PC-9 (cell line): ENCODE results near the gene MICA. TPM values are rescaled to one million over a fixed set of nuclear protein-coding genes. Genes with fewer than 3 reads are reported as not detected.
"Not testable (repeated sequence)": the region's sequence is repeated elsewhere in the genome, so short reads cannot be mapped to it uniquely, and the experiment has no call there.

Experiments
- BruUV-seq: library from RNA; stranded (reverse); fragments of 400-500 nt; replicated peaks from 2 replicates; lab custom pipeline; 2021; lab: Mats Ljungman, UMichigan
- CTCF ChIA-PET: fragments of 300-600 bp; sonication (Branson Sonifier 250); formaldehyde crosslinking; loops from one replicate; lab custom pipeline; 2022; ENCODE audit warnings: antibody characterized with exemption; lab: Charles Lee
- POLR2A ChIA-PET: fragments of 300-600 bp; sonication (Branson Sonifier 250); formaldehyde crosslinking; loops from one replicate; lab custom pipeline; 2022; ENCODE audit warnings: antibody characterized with exemption; ENCODE audit not compliant: unreplicated experiment; lab: Charles Lee
- DNase-seq, 2 experiments: peaks; one replicate each; pipeline versions ENCODE4 v3.0.0 to v3.0.0-alpha.2; 2015 to 2022; ENCODE audit warnings: mixed read lengths in 1 of 2
- H2AFZ ChIP-seq: fragments of 200-600 bp; sonication (generic); 2 replicates; pipeline ENCODE4 v1.8.1; 2017; ENCODE audit warnings: antibody characterized with exemption
- H3F3A ChIP-seq: fragments of 200-600 bp; sonication (generic); 2 replicates; pipeline ENCODE4 v1.8.1; 2017; ENCODE audit warnings: antibody characterized with exemption, mild to moderate bottlenecking, low read depth; ENCODE audit not compliant: insufficient read depth
- H3K27ac ChIP-seq: fragments of 200-600 bp; sonication (generic); 2 replicates; pipeline ENCODE4 v1.6.1; 2016; ENCODE audit warnings: mixed run types
- H3K27me3 ChIP-seq: fragments of 200-600 bp; sonication (generic); 2 replicates; pipeline ENCODE4 v1.6.1; 2016; ENCODE audit warnings: low read depth, mixed run types; ENCODE audit not compliant: insufficient read depth
- H3K36me3 ChIP-seq: fragments of 200-600 bp; sonication (generic); 2 replicates; pipeline ENCODE4 v1.6.1; 2016; ENCODE audit warnings: low read depth, mixed run types
- H3K4me1 ChIP-seq: fragments of 200-600 bp; sonication (generic); replicated peaks from 2 replicates; pipeline ENCODE4 v1.6.1; 2016; ENCODE audit warnings: mixed run types; ENCODE audit not compliant: insufficient read depth
- H3K4me2 ChIP-seq: fragments of 200-600 bp; sonication (generic); 2 replicates; pipeline ENCODE4 v1.6.1; 2017; ENCODE audit warnings: mixed run types
- H3K4me3 ChIP-seq: fragments of 200-600 bp; sonication (generic); 2 replicates; pipeline ENCODE4 v1.6.1; 2016; ENCODE audit warnings: mixed run types
- H3K79me2 ChIP-seq: fragments of 200-600 bp; sonication (generic); 2 replicates; pipeline ENCODE4 v1.6.1; 2017; ENCODE audit warnings: low read depth, mixed run types
- H3K9me2 ChIP-seq: fragments of 200-600 bp; sonication (generic); 2 replicates; pipeline ENCODE4 v1.8.1; 2017; ENCODE audit warnings: mild to moderate bottlenecking; ENCODE audit not compliant: insufficient read depth
- H3K9me3 ChIP-seq: fragments of 200-600 bp; sonication (generic); 2 replicates; pipeline ENCODE4 v1.8.1; 2016; ENCODE audit warnings: low read depth; ENCODE audit not compliant: insufficient read depth
- H4K20me1 ChIP-seq: fragments of 200-600 bp; sonication (generic); 2 replicates; pipeline ENCODE4 v1.8.1; 2017; ENCODE audit not compliant: insufficient read depth
- EZH2 ChIP-seq: fragments of 200-600 bp; sonication (generic); IDR thresholded peaks from 2 replicates; pipeline ENCODE4 v1.8.0; 2017; ENCODE audit warnings: antibody characterized with exemption, low read depth
- intact Hi-C: fragments of 100-400 bp; cut with micrococcal nuclease; formaldehyde crosslinking; loops from one replicate; pipeline ENCODE4 v1.10.0; 2022; ENCODE audit not compliant: unreplicated experiment
- total RNA-seq: library from RNA; stranded (reverse); gene quantifications from 2 replicates; pipeline ENCODE4 v1.2.3, GENCODE V29; 2021
- TF ChIP-seq, protein P1 (sequence below): fragments of 200-600 bp; sonication (generic); conservative IDR thresholded peaks from 2 replicates; pipeline ENCODE4 v1.6.1; 2017; ENCODE audit warnings: mixed run types, antibody characterized with exemption, mild to moderate bottlenecking, moderate library complexity

MICA gene
- total RNA-seq, 1 experiment from 2014 or later: 13.5 TPM

DNA sequence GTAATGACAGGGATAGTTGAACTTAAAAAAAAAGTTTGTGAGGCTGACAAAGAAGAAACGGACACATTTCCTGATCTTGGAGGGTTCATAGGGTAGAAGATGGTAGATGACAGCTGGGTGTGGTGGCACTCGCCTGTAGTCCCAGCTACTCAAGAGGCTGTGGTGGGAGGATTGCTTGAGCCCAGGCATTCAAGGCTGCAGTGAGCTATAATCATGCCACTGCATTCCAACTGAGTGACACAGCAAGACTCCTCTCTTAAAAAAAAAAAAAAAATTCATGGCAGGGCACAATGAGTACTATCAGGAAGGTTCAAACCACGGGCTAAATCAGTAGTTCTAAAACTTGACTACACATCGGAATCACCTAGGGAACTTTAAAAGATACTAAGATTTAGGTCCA, 2.0 kb upstream of the MICA start:
- H3K36me3 ChIP-seq: no peaks in the 10 kb centered on the region
- H3F3A ChIP-seq: peaks cover 4% of the 10 kb centered on the region; the same call in 1 of the 2 replicates
- TF ChIP-seq EZH2: no peak
- TF ChIP-seq, protein P1, sequence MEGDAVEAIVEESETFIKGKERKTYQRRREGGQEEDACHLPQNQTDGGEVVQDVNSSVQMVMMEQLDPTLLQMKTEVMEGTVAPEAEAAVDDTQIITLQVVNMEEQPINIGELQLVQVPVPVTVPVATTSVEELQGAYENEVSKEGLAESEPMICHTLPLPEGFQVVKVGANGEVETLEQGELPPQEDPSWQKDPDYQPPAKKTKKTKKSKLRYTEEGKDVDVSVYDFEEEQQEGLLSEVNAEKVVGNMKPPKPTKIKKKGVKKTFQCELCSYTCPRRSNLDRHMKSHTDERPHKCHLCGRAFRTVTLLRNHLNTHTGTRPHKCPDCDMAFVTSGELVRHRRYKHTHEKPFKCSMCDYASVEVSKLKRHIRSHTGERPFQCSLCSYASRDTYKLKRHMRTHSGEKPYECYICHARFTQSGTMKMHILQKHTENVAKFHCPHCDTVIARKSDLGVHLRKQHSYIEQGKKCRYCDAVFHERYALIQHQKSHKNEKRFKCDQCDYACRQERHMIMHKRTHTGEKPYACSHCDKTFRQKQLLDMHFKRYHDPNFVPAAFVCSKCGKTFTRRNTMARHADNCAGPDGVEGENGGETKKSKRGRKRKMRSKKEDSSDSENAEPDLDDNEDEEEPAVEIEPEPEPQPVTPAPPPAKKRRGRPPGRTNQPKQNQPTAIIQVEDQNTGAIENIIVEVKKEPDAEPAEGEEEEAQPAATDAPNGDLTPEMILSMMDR: no peak
- peak; percentile 71 to 81 for DNase-seq
- H3K4me2 ChIP-seq: peak overlapping the region; percentile 71
- POLR2A ChIA-PET: interaction anchor here (0.6 to 0.7 kb wide), 8 partner anchors 30 to 1568 kb away, joined by 3 to 15 read pairs (median 4); no protein-coding TSS in a partner anchor
- H4K20me1 ChIP-seq: no peaks in the 10 kb centered on the region
- intact Hi-C loops: loop anchor here (2.0 kb wide), 2 partner anchors 93 to 141 kb away; partner anchors contain the start of gene DDX39B
- H2AFZ ChIP-seq: no peak overlapping the region
- no peaks in the 10 kb centered on the region for H3K9me3 ChIP-seq
- H3K27ac ChIP-seq: peak overlapping the region; percentile 40; the same call in 1 of the 2 replicates
- H3K27me3 ChIP-seq: 0 out of 2 replicates have a peak, but pooled peaks cover 15% of the 10 kb centered on the region
- no peaks in the 10 kb centered on the region for H3K9me2 ChIP-seq
- BruUV-seq: no TSS peak
- peak overlapping the region; percentile 67; the same call in 1 of the 2 replicates for H3K4me3 ChIP-seq
- peaks cover 10% of the 10 kb centered on the region for H3K4me1 ChIP-seq
- CTCF ChIA-PET: interaction anchor here (1.0 to 1.1 kb wide), 2 partner anchors 41 to 197 kb away, joined by 5 to 7 read pairs; no protein-coding TSS in a partner anchor
- 0 out of 2 replicates have a peak, but pooled peaks cover 12% of the 10 kb centered on the region for H3K79me2 ChIP-seq

DNA sequence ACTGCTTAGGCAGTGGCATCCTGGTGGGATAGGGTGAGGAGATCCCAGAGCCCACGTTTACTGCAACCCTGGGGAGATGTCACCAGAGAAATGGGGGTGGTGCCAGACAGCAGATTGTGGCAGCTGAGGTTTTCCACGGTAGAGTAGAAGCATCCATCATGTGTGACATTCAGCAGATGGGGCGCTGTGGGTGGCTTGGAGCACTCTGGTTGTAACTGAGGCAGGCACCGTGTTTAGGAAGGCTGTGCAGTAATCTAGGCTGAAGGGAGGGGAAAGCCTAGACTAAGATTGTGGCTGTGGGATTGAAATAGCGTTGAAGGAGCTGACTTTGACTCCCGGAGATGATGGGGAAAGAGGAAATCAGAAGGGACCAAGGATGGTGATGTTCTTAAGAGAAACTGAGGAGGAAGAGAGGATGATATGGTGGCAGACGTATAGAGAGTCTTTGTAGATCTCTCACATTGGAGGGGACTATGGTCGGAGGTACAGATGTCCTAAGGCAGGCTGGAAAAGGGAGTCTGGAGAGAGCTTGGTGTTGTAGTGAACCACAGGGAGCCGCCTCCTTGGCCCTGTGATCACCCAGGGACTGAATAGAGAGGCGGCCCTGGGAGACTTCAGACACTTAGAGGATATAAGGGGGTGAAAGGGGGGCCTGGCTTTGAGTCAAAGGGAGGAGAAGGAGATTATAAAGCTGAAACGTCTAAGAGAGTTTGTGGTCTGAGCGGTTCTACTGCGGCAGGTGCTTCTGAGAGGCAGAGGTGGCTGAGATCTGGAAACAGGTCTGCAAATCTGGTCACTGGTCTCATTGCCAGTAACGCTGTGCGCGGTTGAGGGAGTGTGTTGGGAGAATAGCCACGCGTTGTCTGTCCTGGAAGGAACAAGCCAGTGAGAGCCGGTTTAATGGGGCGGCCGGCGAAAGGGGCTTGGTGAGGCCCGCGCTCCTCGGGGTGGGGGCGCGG, 792 bp upstream of the MICA start:
- TF ChIP-seq EZH2: no peak
- TF ChIP-seq, protein P1: no peak
- no peak for DNase-seq
- no peak overlapping the region for H3K4me3 ChIP-seq
- intact Hi-C loops: no loop called here
- no peaks in the 10 kb centered on the region for H3K36me3 ChIP-seq
- H3K27me3 ChIP-seq: 0 out of 2 replicates have a peak, but pooled peaks cover 15% of the 10 kb centered on the region
- H4K20me1 ChIP-seq: no peaks in the 10 kb centered on the region
- H3K27ac ChIP-seq: no peak overlapping the region
- peaks cover 13% of the 10 kb centered on the region for H3K4me1 ChIP-seq
- ChIA-PET CTCF (interaction anchor here (0.6 kb wide), 3 partner anchors 60 to 193 kb away, joined by 3 to 5 read pairs (median 3); no protein-coding TSS in a partner anchor), POLR2A (no interaction called here)
- BruUV-seq: no TSS peak
- no peaks in the 10 kb centered on the region for H3K9me2 ChIP-seq
- H3F3A ChIP-seq: peaks cover 8% of the 10 kb centered on the region; the same call in 1 of the 2 replicates
- 0 out of 2 replicates have a peak, but pooled peaks cover 14% of the 10 kb centered on the region for H3K79me2 ChIP-seq
- H2AFZ ChIP-seq: 0 out of 2 replicates have a peak overlapping the region, but pooled peaks have one; percentile 79
- H3K9me3 ChIP-seq: no peaks in the 10 kb centered on the region
- peak overlapping the region; percentile 77 for H3K4me2 ChIP-seq

DNA sequence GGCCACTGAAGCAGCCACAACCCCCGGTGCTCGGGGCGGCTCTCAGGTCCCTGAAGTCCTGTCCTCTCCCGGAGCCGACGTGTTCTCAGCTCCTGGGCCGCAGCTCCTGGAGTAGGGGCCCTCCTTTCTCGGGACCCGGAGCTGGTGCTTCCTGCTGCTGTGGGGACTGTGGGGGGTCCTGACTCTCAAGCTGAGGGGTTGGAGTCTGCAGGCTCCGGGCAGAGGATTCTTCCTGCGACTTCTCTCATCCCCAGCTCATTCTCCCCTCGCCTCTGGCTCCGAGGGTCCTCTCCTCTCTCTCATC, 618 bp downstream of the MICA start:
- intact Hi-C loops, H3K27ac ChIP-seq, H4K20me1 ChIP-seq, DNase-seq, POLR2A ChIA-PET, H3K9me2 ChIP-seq, H3K36me3 ChIP-seq, H3K9me3 ChIP-seq, CTCF ChIA-PET, BruUV-seq: not testable (repeated sequence)
- Histone ChIP-seq H3K79me2 (0 out of 2 replicates have a peak, but pooled peaks cover 18% of the 10 kb centered on the region), H3K4me2 (peak overlapping the region; percentile 77), H2AFZ (peak overlapping the region; percentile 79; the same call in 1 of the 2 replicates), H3F3A (peaks cover 17% of the 10 kb centered on the region; the same call in 1 of the 2 replicates), H3K4me1 (peaks cover 19% of the 10 kb centered on the region), H3K27me3 (0 out of 2 replicates have a peak, but pooled peaks cover 15% of the 10 kb centered on the region), H3K4me3 (peak overlapping the region; percentile 57)
